ENCODE measurements around the gene ALPK1. TPM values are rescaled to one million over a fixed set of nuclear protein-coding genes. Genes with fewer than 3 reads are reported as not detected.

The ALPK1 gene
- total RNA-seq, 1 experiment from 2014 or later: 0.17 TPM

DNA sequence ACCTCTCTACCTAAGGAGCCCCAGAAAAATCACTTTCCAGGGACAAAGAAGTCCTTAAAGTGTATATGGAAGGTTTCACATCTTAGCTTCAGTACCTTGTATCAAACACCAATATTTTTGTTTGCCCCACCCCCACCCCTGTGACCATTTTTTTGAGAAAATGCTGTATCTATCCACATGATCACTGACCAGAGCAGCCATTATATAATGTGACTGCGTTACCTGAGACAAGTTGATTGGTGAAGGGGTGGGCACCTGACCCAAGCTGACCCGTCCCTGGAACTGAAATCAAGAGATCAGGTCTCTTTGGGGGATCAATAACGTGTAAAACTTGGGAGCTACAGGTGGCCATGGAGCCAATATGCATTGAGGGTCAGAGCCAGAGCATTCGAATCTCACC lies 22.2 kb upstream of the ALPK1 start:
- Histone ChIP-seq H2BK5ac (ENCODE audit: insufficient read length, low read length) (no peak overlapping the region), H2BK15ac (ENCODE audit: low read depth, low read length) (no peak overlapping the region), H3K23me2 (ENCODE audit: insufficient read length, low read depth, low read length, poor library complexity, severe bottlenecking) (no peaks in the 10 kb centered on the region), H3K79me1 (ENCODE audit: insufficient read depth, low read depth, low read length, poor library complexity, severe bottlenecking) (no peaks in the 10 kb centered on the region), H3K14ac (ENCODE audit: insufficient read depth, low read length) (no peak overlapping the region), H4K20me1 (ENCODE audit: control insufficient read depth, insufficient read depth, insufficient read length) (no peaks in the 10 kb centered on the region), H3K4me2 (ENCODE audit: insufficient read depth, insufficient read length, low read length) (no peak overlapping the region), H3K18ac (ENCODE audit: insufficient read length, low read depth, low read length) (no peak overlapping the region), H3K9me3 (ENCODE audit: control insufficient read depth, low read depth, low read length) (no peaks in the 10 kb centered on the region), H4K91ac (ENCODE audit: insufficient read length, low read depth, low read length) (no peak overlapping the region), H3K4me1 (ENCODE audit: insufficient read depth, low read length) (peaks cover 5% of the 10 kb centered on the region; the same call in 1 of the 2 replicates), H3K23ac (ENCODE audit: insufficient read length, low read depth, low read length) (no peak overlapping the region), H2BK120ac (ENCODE audit: low read depth, low read length, poor library complexity, severe bottlenecking) (no peak overlapping the region), H2AFZ (ENCODE audit: low read length) (no peak overlapping the region), H2BK12ac (ENCODE audit: insufficient read length, low read depth, low read length) (no peak overlapping the region), H3K27me3 (ENCODE audit: insufficient read depth, low read length) (no peaks in the 10 kb centered on the region), H2BK20ac (ENCODE audit: low read depth, low read length, poor library complexity, severe bottlenecking) (no peak overlapping the region), H4K5ac (ENCODE audit: insufficient read length, low read depth, low read length) (no peak overlapping the region), H2AK5ac (ENCODE audit: insufficient read length, low read length) (no peak overlapping the region), H3K27ac (ENCODE audit: insufficient read length, low read depth, low read length) (no peak overlapping the region), H3K4ac (ENCODE audit: low read depth, low read length) (no peak overlapping the region), H3K9ac (ENCODE audit: extremely low read depth, insufficient read length, low read length) (no peak overlapping the region), H4K8ac (replicated peaks; ENCODE audit: insufficient read length, low read depth, low read length) (no peak overlapping the region), H3K56ac (ENCODE audit: insufficient read length, low read depth, low read length) (no peak overlapping the region), H3T11ph (ENCODE audit: low read length) (no peak overlapping the region), H3K79me2 (ENCODE audit: insufficient read depth, low read length) (no peaks in the 10 kb centered on the region)
- DNase-seq: no peak
- no CpG with 5 or more reads among the region's 4 CpGs for WGBS (ENCODE audit: extremely low coverage, insufficient read length, low lambda C conversion rate)
- TF ChIP-seq, protein P1, sequence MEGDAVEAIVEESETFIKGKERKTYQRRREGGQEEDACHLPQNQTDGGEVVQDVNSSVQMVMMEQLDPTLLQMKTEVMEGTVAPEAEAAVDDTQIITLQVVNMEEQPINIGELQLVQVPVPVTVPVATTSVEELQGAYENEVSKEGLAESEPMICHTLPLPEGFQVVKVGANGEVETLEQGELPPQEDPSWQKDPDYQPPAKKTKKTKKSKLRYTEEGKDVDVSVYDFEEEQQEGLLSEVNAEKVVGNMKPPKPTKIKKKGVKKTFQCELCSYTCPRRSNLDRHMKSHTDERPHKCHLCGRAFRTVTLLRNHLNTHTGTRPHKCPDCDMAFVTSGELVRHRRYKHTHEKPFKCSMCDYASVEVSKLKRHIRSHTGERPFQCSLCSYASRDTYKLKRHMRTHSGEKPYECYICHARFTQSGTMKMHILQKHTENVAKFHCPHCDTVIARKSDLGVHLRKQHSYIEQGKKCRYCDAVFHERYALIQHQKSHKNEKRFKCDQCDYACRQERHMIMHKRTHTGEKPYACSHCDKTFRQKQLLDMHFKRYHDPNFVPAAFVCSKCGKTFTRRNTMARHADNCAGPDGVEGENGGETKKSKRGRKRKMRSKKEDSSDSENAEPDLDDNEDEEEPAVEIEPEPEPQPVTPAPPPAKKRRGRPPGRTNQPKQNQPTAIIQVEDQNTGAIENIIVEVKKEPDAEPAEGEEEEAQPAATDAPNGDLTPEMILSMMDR (conservative IDR thresholded peaks at IDR 0.05): no peak
- Mint-ChIP-seq H3K9me3 (peaks cover 4 to 8% of the 10 kb centered on the region in 2 experiments; a peak in 4 of 5 replicates), H3K27ac (no peak overlapping the region), H3K4me1 (peaks cover 20 to 22% of the 10 kb centered on the region in 2 experiments), H3K36me3 (ENCODE audit: insufficient read depth in 1 of 3, low read depth in 3 of 3) (peaks cover 9 to 14% (median 11%) of the 10 kb centered on the region in 3 experiments; a peak in 5 of 7 replicates), H3K27me3 (ENCODE audit: low read depth) (no peaks in the 10 kb centered on the region), H3K4me3 (no peak overlapping the region)

Data from H9 (cell line).